ENCODE measurements around the gene ADAMTS5.

DNA sequence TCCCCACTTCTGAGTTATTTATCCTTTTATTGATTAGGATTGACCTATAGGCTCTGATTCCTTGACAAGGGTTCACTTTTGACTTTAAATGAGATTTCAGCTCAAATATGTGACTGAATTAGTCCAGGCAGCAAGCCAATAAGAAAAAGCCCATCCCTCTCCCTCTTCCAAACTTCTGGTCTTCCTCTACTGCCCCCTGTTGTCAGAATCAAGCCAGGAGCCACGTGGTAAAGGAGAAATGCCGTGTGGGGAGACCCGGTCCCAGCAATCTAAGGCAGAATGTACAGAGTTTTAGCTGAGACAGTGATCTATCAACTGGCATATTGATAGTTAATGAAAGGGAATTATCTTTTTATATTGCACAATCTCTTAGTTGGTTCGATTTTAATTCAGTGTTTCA is 5.2 kb downstream of the ADAMTS5 start:
- TF ChIP-seq, protein P1, sequence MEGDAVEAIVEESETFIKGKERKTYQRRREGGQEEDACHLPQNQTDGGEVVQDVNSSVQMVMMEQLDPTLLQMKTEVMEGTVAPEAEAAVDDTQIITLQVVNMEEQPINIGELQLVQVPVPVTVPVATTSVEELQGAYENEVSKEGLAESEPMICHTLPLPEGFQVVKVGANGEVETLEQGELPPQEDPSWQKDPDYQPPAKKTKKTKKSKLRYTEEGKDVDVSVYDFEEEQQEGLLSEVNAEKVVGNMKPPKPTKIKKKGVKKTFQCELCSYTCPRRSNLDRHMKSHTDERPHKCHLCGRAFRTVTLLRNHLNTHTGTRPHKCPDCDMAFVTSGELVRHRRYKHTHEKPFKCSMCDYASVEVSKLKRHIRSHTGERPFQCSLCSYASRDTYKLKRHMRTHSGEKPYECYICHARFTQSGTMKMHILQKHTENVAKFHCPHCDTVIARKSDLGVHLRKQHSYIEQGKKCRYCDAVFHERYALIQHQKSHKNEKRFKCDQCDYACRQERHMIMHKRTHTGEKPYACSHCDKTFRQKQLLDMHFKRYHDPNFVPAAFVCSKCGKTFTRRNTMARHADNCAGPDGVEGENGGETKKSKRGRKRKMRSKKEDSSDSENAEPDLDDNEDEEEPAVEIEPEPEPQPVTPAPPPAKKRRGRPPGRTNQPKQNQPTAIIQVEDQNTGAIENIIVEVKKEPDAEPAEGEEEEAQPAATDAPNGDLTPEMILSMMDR (IDR thresholded peaks at IDR 0.05) = no peak
- TF ChIP-seq POLR2A (IDR thresholded peaks at IDR 0.05) = no peak
- TF ChIP-seq POLR2AphosphoS5 (IDR thresholded peaks at IDR 0.05) = no peak
